ENCODE measurements around the gene SNCG.
A peak's percentile ranks its signal among the peaks of the same experiment; 100 is the strongest.

DNA sequence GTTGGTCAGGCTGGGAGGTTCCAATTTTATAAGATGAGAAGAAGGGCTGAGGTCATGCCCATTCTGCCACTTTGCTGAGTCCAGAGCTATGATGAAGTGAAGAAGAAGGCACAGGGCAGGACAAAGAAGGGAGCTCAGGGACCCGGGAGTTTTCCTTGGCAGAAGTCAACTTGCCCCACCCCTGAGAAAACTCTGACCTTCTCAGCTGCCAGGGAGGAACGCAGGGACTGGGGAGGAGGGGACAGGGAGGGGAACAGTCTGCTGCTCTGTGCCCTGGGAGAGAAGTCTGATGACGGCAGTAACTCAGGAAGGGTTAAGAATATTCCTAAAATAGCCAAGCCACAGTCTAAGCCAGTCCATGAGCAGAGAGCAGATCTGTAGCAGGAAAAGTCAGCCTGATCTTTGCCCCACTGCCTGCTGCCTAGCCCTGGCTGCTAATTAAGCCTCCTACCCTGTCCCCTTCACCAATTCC lies 21.6 kb downstream of the SNCG start:
- no peak for TF ChIP-seq POLR2A (IDR thresholded peaks at IDR 0.05)
- no peak for TF ChIP-seq CTCF (IDR thresholded peaks at IDR 0.05)
- TF ChIP-seq POLR2AphosphoS5 (IDR thresholded peaks at IDR 0.05): peak in 1 of 3 donors; percentile 3
- no peak for TF ChIP-seq EP300 (IDR thresholded peaks at IDR 0.05)
